ENCODE data around the gene ACSL1.

The ACSL1 gene

DNA sequence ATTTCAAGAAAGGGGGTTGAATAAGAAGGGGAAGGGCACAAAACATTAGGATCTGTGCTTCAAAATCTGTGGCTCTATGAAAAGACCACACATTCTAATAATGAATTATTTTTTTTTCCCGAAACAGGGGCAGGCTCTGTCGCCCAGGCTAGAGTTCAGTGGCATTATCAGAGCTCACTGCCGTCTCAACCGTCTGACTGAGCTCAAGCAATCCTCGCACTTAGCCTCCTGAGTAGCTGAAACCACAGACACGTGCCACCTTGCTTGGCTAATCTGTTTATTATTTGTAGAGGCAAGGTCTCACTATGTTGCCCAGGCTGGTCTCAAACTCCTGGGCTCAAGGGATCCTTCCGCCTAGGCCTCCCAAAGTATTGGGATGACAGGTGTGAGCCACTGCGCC lies 33.4 kb downstream of the ACSL1 start:
- Histone ChIP-seq H3K9ac (ENCODE audit: low read length) (no peak overlapping the region), H3K4me2 (ENCODE audit: low read length) (no peak overlapping the region), H3K27me3 (ENCODE audit: low read depth, low read length) (no peaks in the 10 kb centered on the region), H2AFZ (ENCODE audit: low read depth, low read length) (no peak overlapping the region), H4K20me1 (ENCODE audit: insufficient read depth, low read length) (no peaks in the 10 kb centered on the region), H3K4me1 (ENCODE audit: low read length) (no peaks in the 10 kb centered on the region), H3K4me3 (ENCODE audit: low read length) (no peak overlapping the region), H3K27ac (ENCODE audit: low read length) (no peak overlapping the region), H3K79me2 (ENCODE audit: low read length) (no peaks in the 10 kb centered on the region), H3K9me3 (ENCODE audit: insufficient read depth, low read length) (no peaks in the 10 kb centered on the region), H3K36me3 (replicated peaks; ENCODE audit: low read depth, low read length) (no peaks in the 10 kb centered on the region)
- TF ChIP-seq, protein P1, sequence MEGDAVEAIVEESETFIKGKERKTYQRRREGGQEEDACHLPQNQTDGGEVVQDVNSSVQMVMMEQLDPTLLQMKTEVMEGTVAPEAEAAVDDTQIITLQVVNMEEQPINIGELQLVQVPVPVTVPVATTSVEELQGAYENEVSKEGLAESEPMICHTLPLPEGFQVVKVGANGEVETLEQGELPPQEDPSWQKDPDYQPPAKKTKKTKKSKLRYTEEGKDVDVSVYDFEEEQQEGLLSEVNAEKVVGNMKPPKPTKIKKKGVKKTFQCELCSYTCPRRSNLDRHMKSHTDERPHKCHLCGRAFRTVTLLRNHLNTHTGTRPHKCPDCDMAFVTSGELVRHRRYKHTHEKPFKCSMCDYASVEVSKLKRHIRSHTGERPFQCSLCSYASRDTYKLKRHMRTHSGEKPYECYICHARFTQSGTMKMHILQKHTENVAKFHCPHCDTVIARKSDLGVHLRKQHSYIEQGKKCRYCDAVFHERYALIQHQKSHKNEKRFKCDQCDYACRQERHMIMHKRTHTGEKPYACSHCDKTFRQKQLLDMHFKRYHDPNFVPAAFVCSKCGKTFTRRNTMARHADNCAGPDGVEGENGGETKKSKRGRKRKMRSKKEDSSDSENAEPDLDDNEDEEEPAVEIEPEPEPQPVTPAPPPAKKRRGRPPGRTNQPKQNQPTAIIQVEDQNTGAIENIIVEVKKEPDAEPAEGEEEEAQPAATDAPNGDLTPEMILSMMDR (IDR thresholded peaks at IDR 0.05; ENCODE audit: low read depth, low read length) = no peak
- TF ChIP-seq EZH2phosphoT487 (IDR thresholded peaks at IDR 0.05; ENCODE audit: low read depth) = no peak

DNA sequence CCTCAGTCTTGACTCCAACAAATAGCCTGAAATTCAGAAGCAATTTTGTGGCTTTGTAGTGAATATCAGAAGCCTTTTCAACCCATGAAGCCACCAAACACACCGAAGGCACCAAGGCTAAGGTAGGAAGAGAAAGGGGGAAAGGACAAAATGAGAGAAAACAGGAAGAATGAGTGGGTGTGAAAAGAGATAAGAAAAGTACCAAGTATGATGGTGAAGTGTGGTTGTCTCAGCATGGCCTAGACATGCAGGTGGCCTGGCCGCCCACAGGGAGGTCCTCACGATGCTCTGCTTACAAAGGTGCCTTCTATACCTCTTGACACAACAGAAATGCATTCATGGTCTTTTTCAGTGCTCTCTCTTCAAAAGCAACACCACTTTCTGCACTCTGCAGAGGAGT lies 34.9 kb downstream of the ACSL1 start:
- Histone ChIP-seq H3K4me3 (ENCODE audit: low read length) (no peak overlapping the region), H3K9me3 (ENCODE audit: insufficient read depth, low read length) (no peaks in the 10 kb centered on the region), H3K27ac (ENCODE audit: low read length) (no peak overlapping the region), H3K4me1 (ENCODE audit: low read length) (no peaks in the 10 kb centered on the region), H2AFZ (ENCODE audit: low read depth, low read length) (no peak overlapping the region), H3K36me3 (replicated peaks; ENCODE audit: low read depth, low read length) (no peaks in the 10 kb centered on the region), H3K27me3 (ENCODE audit: low read depth, low read length) (no peaks in the 10 kb centered on the region), H4K20me1 (ENCODE audit: insufficient read depth, low read length) (no peaks in the 10 kb centered on the region), H3K79me2 (ENCODE audit: low read length) (no peaks in the 10 kb centered on the region), H3K9ac (ENCODE audit: low read length) (no peak overlapping the region), H3K4me2 (ENCODE audit: low read length) (no peak overlapping the region)
- TF ChIP-seq, protein P1 (IDR thresholded peaks at IDR 0.05; ENCODE audit: low read depth, low read length) = no peak
- TF ChIP-seq EZH2phosphoT487 (IDR thresholded peaks at IDR 0.05; ENCODE audit: low read depth) = no peak

DNA sequence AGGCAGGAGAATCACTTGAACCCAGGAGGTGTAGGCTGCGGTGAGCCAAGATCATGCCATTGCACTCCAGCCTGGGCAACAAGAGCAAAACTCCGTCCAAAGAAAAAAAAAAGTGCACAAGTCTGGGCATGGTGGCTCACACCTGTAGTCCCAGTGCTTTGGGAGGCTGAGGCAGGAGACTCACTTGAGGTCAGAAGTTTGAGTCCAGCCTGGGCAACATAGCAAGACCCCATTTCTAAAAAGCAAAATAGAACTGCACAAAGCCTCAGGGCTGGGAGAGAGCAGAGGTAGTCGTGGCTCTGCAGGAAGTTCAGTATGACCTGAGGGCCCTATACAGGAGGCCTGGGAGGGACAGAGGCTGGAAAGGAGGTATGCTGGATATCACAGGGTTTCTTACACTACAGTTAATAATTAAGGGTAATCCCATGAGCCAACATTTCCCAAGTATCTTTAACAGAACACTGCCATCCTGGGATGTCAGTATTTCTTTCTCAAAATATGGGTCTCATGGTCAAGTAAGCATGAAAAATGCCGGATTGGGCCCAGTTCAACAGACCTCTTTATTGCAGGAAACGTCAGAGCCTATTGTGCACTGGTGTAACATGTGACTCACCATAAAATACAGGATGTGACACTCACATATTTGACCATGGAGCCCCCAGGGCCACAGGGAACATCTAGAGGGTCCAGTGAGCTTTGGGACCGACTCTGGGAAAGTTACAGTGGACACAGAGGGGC lies 37.8 kb downstream of the ACSL1 start:
- no peaks in the 10 kb centered on the region for H3K4me1 ChIP-seq (ENCODE audit: low read length)
- H3K36me3 ChIP-seq (replicated peaks; ENCODE audit: low read depth, low read length) = no peaks in the 10 kb centered on the region
- H3K27me3 ChIP-seq (ENCODE audit: low read depth, low read length) = no peaks in the 10 kb centered on the region
- H3K9ac ChIP-seq (ENCODE audit: low read length) = no peak overlapping the region
- H2AFZ ChIP-seq (ENCODE audit: low read depth, low read length) = no peak overlapping the region
- no peaks in the 10 kb centered on the region for H3K79me2 ChIP-seq (ENCODE audit: low read length)
- H3K9me3 ChIP-seq (ENCODE audit: insufficient read depth, low read length) = no peaks in the 10 kb centered on the region
- no peaks in the 10 kb centered on the region for H4K20me1 ChIP-seq (ENCODE audit: insufficient read depth, low read length)
- no peak overlapping the region for H3K4me2 ChIP-seq (ENCODE audit: low read length)
- no peak overlapping the region for H3K27ac ChIP-seq (ENCODE audit: low read length)
- TF ChIP-seq, protein P1 (IDR thresholded peaks at IDR 0.05; ENCODE audit: low read depth, low read length) = no peak
- no peak for TF ChIP-seq EZH2phosphoT487 (IDR thresholded peaks at IDR 0.05; ENCODE audit: low read depth)
- no peak overlapping the region for H3K4me3 ChIP-seq (ENCODE audit: low read length)

DNA sequence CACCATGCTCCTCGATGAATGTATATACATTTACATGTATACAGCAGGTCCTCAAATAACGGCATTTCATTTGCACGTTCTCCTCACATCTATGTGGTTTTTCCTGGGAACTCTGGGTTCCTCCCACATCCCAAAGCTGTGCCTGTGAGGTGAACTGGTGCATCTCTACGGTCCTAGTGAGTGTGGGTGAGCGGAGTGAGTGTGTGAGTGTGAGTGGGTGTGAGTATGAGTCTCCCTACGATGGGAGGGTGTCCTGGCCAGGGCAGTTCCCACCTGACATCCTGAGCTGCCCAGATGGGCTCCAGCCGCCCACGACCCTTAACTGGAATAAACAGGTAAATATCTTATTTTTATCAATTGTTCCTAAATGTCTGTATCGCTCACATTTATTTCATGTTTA lies 40.0 kb downstream of the ACSL1 start:
- H3K79me2 ChIP-seq (ENCODE audit: low read length) = no peaks in the 10 kb centered on the region
- no peaks in the 10 kb centered on the region for H3K27me3 ChIP-seq (ENCODE audit: low read depth, low read length)
- H3K9ac ChIP-seq (ENCODE audit: low read length) = no peak overlapping the region
- H3K36me3 ChIP-seq (replicated peaks; ENCODE audit: low read depth, low read length) = no peaks in the 10 kb centered on the region
- no peak overlapping the region for H2AFZ ChIP-seq (ENCODE audit: low read depth, low read length)
- H3K4me2 ChIP-seq (ENCODE audit: low read length) = no peak overlapping the region
- H3K27ac ChIP-seq (ENCODE audit: low read length) = no peak overlapping the region
- no peak overlapping the region for H3K4me3 ChIP-seq (ENCODE audit: low read length)
- no peaks in the 10 kb centered on the region for H3K4me1 ChIP-seq (ENCODE audit: low read length)
- H3K9me3 ChIP-seq (ENCODE audit: insufficient read depth, low read length) = no peaks in the 10 kb centered on the region
- no peaks in the 10 kb centered on the region for H4K20me1 ChIP-seq (ENCODE audit: insufficient read depth, low read length)
- TF ChIP-seq, protein P1 (IDR thresholded peaks at IDR 0.05; ENCODE audit: low read depth, low read length) = no peak
- no peak for TF ChIP-seq EZH2phosphoT487 (IDR thresholded peaks at IDR 0.05; ENCODE audit: low read depth)

Data from OCI-LY3 (cell line).